ENCODE measurements around the gene CLRN1.

- TF ChIP-seq TAF1 (IDR thresholded peaks at IDR 0.05; ENCODE audit: borderline replicate concordance, insufficient read depth, low read length) (no peak), POLR2AphosphoS5 (IDR thresholded peaks at IDR 0.05; ENCODE audit: low read depth, low read length) (no peak), REST (IDR thresholded peaks at IDR 0.05; ENCODE audit: insufficient read depth in 1 of 2, low read depth in 2 of 2, low read length in 2 of 2) (no peak), SIN3A (IDR thresholded peaks at IDR 0.05; ENCODE audit: borderline replicate concordance, insufficient read depth, low read length) (no peak), FOXP2 (optimal IDR thresholded peaks at IDR 0.05; ENCODE audit: borderline replicate concordance, extremely low read depth, extremely low read length, insufficient read depth) (no peak)
Measured at GRCh38 chr3:150984066-150984465, 11.5 kb upstream of the CLRN1 start.
